T follicular helper cell (primary cell): ENCODE results near the gene KLF3.
A peak's percentile ranks its signal among the peaks of the same experiment; 100 is the strongest.
"Not testable (repeated sequence)": the region's sequence is repeated elsewhere in the genome, so short reads cannot be mapped to it uniquely, and the experiment has no call there.

ENCODE experiments used
- DNase-seq: peaks from one replicate; pipeline ENCODE4 v3.0.0-alpha.2; 2020; ENCODE audit warnings: low read depth
- total RNA-seq, 2 experiments: gene quantifications; one replicate each; lab custom pipeline; 2026; lab: John Stamatoyannopoulos, UW

The KLF3 gene
- total RNA-seq: 53.3 to 191 reads per million in 2 experiments

- peak; percentile 89 for DNase-seq
These were observed at the start of gene KLF3 for GRCh38 chr4:38663801-38664705. TSS of gene KLF3 (plus strand) at chr4:38664199. CDS start at chr4:38680626, 16,427 bp downstream.

GRCh38 chr4:38614231-38614630 is 49.8 kb upstream of the KLF3 start:
- DNase-seq: no peak

GRCh38 chr4:38615847-38616246 is 48.2 kb upstream of the KLF3 start:
- no peak for DNase-seq

DNA sequence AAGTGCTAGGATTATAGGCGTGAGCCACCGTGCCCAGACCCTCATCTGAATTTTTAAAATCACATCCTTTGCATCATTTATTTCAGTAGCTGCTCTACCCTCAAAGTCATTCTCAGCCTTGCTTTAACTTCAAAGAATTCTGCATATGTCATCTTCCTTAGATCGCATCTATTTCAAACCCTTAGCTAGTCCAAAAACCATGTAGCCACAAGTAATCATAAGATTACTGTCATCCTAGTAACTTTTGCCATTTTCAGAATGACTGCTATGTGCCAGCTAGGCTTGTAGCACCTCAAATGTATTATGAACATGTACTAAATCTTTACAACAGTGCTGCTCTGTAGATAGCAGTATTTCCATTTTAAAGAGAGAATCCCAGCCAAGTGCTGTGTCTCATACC is 45.5 kb upstream of the KLF3 start:
- no peak for DNase-seq

- DNase-seq: no peak
These were observed 44.7 kb upstream of the KLF3 start for GRCh38 chr4:38619316-38619715.

DNA sequence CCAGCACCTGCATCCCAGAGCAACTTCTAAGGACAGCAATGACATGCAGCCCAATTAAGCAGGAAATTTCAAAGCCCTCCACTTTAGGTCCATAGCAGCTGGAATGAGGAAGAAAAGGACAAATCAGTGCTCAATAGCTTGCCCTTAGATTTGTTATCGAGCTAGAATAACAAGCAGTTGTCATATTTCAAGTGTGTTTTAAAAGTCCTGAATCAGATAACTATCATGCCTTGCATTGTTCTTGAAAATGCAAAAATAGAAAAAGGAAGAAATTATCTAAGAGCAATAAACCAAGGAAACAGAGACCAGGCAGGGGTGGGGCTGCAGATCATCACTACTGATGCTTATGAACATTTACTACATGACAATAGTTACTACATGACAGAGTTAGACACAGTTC is 43.9 kb upstream of the KLF3 start:
- DNase-seq: no peak

- no peak for DNase-seq
These were observed 43.4 kb upstream of the KLF3 start for GRCh38 chr4:38620527-38621027.

DNA sequence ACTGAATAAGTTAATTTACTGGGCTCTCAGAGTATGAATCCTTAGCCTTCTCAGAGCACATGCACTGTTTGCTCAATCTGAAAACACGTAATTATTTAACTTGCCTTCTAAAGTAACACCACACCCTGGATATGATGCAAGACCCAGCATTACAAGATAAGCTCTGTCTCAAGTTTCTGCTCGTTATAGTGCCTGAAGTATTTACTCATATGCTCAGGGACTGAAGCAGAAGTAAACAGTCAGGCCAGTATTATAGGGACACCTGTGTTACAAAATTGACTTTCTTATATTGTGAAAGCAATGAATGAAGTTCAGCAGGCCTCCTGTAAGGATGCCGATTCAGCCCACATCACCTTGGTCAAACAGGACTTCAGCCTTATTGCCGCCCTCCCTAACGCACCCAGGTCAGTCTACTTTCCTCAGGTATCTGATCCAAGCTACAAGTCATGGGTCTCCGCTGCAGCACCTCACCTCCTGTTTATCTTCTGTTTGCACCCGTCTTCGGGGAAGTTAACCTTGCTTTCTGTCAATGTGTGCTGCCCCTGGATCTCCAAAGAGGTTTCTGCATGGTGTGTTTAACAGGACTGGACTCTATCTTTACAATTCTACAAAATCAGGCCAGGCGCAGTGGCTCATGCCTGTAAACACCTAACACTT is 42.8 kb upstream of the KLF3 start:
- no peak for DNase-seq

DNA sequence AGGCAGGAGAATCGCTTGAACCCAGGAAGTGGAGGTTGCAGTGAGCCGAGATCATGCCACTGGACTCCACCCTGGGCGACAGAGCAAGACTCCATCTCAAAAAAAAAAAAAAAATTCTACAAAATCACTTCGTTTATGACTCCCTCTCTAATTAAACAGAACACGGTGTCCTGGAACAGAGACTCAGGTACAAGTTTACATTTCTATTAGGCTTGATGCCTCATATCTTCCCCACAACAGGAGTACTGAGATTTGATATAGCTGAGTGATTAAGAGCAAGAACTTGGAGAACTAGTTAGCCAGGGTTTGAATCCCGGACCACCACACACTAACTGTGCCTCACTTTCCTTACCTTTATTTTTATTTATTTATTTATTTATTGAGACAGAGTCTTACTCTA is 42.2 kb upstream of the KLF3 start:
- DNase-seq: no peak

GRCh38 chr4:38622340-38622739 is 41.7 kb upstream of the KLF3 start:
- DNase-seq: not testable (repeated sequence)

- DNase-seq: no peak
These were observed 40.7 kb upstream of the KLF3 start for GRCh38 chr4:38623260-38623659.

GRCh38 chr4:38624311-38624710 is 39.7 kb upstream of the KLF3 start:
- no peak for DNase-seq

DNA sequence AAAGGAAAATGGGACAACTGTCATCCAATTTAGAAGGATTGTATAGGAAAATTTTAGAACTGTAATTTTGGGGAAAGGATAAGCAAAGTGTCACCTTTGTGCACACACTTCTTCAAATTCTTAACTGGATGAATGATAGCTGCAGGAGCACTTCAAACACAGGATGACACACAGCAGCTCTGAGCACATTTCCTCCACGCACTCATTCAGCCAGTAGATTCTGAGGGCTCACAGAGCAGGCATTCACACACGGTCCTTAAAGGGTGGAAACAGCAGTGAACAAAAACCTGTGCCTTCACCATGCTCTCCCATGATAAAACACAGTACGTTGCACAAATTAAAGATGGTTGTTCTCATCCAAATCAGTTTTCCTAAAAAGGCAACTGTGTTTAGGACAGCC is 38.5 kb upstream of the KLF3 start:
- DNase-seq: no peak

- DNase-seq: not testable (repeated sequence)
These were observed 37.0 kb upstream of the KLF3 start for GRCh38 chr4:38626901-38627444.

DNA sequence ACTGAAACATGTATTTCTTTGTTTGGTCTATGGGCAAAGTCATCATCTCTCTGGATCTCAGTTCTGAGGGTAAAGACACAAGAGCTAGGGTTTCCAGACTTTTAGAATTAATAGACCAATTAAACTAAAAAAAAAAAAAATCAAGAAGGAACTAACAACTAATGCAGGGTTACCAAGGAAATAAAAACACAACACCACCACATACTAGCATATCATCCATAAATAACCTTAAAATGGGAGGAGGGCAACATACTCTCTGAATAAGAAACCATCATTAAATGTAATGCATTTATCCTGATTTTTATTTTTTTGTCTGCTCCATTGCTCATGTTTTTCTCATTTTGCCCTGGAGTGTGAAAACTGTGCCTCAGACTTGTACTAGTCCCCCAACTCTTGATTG is 33.5 kb upstream of the KLF3 start:
- no peak for DNase-seq

GRCh38 chr4:38634047-38634759 is 29.8 kb upstream of the KLF3 start:
- no peak for DNase-seq

DNA sequence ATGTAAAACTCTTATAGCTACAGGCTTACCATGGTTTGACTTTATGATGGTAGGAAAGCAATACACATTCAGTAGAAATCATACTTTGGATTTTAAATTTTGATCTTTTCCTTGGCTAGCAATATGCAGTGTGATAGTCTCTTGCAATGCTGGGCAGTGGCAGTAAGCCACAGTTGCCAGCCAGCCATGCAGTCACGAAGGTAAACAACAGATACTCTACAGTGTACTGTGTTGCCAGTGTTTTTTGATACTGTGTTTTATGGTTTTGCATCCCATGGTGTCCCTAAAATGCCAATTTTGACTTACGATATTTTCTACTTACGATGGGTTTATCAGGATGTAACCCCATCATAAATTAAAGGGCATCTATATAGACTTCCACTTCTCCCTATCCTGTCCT is 24.8 kb upstream of the KLF3 start:
- no peak for DNase-seq

- DNase-seq: no peak
These were observed 22.2 kb upstream of the KLF3 start for GRCh38 chr4:38641811-38642210.

DNA sequence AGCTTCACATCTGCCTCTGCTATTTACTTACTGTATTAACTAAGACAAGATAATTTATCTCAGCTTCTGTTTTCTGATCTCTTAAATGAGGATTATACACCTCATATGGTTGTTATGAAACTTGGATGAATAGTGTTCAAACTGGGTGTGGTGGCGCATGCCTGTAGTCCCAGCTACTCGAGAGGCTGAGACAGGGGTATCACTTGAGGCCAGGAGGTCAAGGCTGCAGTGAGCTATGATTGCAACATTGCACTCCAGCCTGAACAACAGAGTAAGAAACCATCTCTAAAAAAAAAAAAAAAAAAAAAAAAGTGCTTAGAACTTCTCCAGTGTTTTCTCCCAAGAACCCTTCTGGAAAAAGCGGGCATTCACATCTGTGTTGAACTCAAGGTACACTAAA is 19.8 kb upstream of the KLF3 start:
- no peak for DNase-seq

GRCh38 chr4:38647101-38647819 is 16.7 kb upstream of the KLF3 start:
- no peak for DNase-seq

DNA sequence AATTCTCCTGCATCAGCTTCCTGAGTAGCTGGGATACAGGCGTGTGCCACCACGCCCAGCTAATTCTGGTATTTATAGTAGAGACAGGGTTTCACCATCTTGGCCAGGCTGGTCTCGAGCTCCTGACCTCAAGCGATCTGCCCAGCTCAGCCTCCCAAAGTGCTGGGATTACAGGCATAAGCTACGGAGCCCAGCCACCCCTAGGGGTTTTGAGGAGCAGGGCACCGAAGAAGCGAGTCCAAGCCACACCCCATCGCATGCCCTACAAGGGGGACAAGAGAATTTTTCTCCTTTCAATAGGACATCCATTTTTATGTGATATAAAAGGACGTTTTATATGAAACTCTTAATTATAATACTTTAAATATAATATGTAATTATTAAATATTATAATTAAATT is 13.9 kb upstream of the KLF3 start:
- no peak for DNase-seq
